Measurements from ENCODE around the gene SPATS2L. TPM values are rescaled to one million over a fixed set of nuclear protein-coding genes. Genes with fewer than 3 reads are reported as not detected.

The SPATS2L gene
- total RNA-seq = 10 to 100 TPM; 60.7 to 81.3 (median 61.3) TPM

DNA sequence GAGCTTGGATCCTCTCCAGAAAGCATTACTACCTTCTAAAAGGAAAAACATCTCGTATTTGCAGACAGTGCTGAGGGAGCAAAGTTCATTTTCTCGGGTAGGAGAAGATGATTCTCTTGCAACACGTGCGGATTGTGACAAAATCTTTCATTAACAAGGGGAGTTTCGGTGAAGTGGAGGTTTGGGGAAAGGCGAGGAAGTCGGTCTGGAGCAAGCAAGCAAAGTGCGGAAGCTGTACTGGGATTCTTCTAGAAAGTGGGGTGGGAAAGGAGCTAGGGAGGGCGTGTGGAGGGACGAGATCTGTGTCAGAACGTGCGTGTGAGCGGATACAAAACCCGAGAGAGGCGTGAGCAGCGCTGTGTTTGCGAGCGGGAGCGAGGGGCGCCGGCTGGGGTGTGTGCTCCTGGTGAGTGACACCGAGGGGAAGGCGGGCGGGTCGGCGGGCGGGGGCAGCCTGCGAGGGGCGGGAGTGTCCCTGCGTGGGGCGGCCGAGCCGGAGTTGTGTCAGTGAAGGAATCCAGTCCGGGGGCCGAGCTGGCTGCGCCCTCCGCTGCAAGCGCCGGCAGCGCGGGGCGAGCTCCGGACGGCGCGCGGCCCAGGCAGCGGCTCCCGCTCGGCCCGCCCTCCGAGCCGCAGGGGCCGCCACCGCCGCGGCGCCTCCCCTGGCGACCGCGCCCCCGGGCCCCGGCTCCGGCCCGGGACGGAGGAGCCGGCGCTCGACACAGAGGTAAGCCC, at the start of gene SPATS2L:
TSS of gene SPATS2L (plus strand) at position 498 of the 735 bp plus-strand sequence. CDS start 82,552 bp downstream, outside the sequence.
- intact Hi-C loops (cut with DNase I; ENCODE audit: low total_unique reads) = no loop called here
- no peak for TF ChIP-seq POLR2A (IDR thresholded peaks at IDR 0.05)
- TF ChIP-seq, protein P1, sequence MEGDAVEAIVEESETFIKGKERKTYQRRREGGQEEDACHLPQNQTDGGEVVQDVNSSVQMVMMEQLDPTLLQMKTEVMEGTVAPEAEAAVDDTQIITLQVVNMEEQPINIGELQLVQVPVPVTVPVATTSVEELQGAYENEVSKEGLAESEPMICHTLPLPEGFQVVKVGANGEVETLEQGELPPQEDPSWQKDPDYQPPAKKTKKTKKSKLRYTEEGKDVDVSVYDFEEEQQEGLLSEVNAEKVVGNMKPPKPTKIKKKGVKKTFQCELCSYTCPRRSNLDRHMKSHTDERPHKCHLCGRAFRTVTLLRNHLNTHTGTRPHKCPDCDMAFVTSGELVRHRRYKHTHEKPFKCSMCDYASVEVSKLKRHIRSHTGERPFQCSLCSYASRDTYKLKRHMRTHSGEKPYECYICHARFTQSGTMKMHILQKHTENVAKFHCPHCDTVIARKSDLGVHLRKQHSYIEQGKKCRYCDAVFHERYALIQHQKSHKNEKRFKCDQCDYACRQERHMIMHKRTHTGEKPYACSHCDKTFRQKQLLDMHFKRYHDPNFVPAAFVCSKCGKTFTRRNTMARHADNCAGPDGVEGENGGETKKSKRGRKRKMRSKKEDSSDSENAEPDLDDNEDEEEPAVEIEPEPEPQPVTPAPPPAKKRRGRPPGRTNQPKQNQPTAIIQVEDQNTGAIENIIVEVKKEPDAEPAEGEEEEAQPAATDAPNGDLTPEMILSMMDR (IDR thresholded peaks at IDR 0.05) = peak in 1 of 3 donors; percentile 28
- H3K4me3 ChIP-seq (ENCODE audit: low read depth, poor library complexity, severe bottlenecking) = peak within 1 kb of the TSS; percentile 97
- WGBS, 2 donors = 0 to 1% methylated on average over 35 of the region's 69 CpGs
- DNase-seq (ENCODE audit: low spot score in 2 of 2) = peak; percentile 64 to 96

DNA sequence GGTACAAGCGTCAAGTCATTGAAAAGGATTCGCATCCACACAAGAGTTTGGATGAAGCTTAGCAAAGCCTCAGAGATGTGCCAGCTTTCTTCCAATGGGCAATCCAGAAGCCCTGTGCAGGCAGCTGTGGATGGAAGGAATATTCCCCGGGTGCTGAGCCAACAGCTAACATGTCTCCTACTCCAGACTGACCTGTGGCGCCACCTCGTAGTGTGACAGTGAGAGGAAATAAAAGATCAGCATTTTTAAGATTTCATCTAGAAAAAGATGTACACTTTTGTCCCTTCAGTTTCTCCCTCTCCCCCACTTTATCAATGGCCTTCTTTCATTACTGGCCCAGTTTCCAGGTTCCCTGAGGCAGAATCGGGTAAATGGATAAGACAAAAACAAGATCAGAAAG, 48.9 kb upstream of the SPATS2L start:
- TF ChIP-seq POLR2A (IDR thresholded peaks at IDR 0.05) = no peak
- TF ChIP-seq, protein P1 (IDR thresholded peaks at IDR 0.05) = no peak
- DNase-seq (ENCODE audit: low spot score in 2 of 2) = no peak
- WGBS, 2 donors = 83 to 85% methylated on average over 6 of the region's 6 CpGs
- intact Hi-C loops (cut with DNase I; ENCODE audit: low total_unique reads) = no loop called here
- H3K4me3 ChIP-seq (ENCODE audit: low read depth, poor library complexity, severe bottlenecking) = no peak overlapping the region

GRCh38 chr2:200258081-200258480, 48.4 kb upstream of the SPATS2L start:
- DNase-seq (ENCODE audit: low spot score in 2 of 2) = no peak
- 79 to 82% methylated on average over 5 of the region's 5 CpGs for WGBS, 2 donors
- no peak overlapping the region for H3K4me3 ChIP-seq (ENCODE audit: low read depth, poor library complexity, severe bottlenecking)
- no peak for TF ChIP-seq POLR2A (IDR thresholded peaks at IDR 0.05)
- TF ChIP-seq, protein P1 (IDR thresholded peaks at IDR 0.05) = no peak
- intact Hi-C loops (cut with DNase I; ENCODE audit: low total_unique reads) = no loop called here

- TF ChIP-seq POLR2A (IDR thresholded peaks at IDR 0.05) = no peak
- WGBS, 2 donors = 37 to 41% methylated on average over 7 of the region's 7 CpGs
- intact Hi-C loops (cut with DNase I; ENCODE audit: low total_unique reads) = no loop called here
- no peak for DNase-seq (ENCODE audit: low spot score in 2 of 2)
- H3K4me3 ChIP-seq (ENCODE audit: low read depth, poor library complexity, severe bottlenecking) = no peak overlapping the region
Measured at GRCh38 chr2:200258881-200259576, 47.5 kb upstream of the SPATS2L start.

- intact Hi-C loops (cut with DNase I; ENCODE audit: low total_unique reads) = no loop called here
- WGBS, 2 donors = 52 to 72% methylated on average over 5 of the region's 5 CpGs
- TF ChIP-seq, protein P1 (IDR thresholded peaks at IDR 0.05) = no peak
- no peak for TF ChIP-seq POLR2A (IDR thresholded peaks at IDR 0.05)
- DNase-seq (ENCODE audit: low spot score in 2 of 2) = no peak
- H3K4me3 ChIP-seq (ENCODE audit: low read depth, poor library complexity, severe bottlenecking) = no peak overlapping the region
Measured at GRCh38 chr2:200259577-200259957, 46.9 kb upstream of the SPATS2L start.

GRCh38 chr2:200262047-200262446, 44.4 kb upstream of the SPATS2L start:
- no peak for DNase-seq (ENCODE audit: low spot score in 2 of 2)
- intact Hi-C loops (cut with DNase I; ENCODE audit: low total_unique reads) = no loop called here
- H3K4me3 ChIP-seq (ENCODE audit: low read depth, poor library complexity, severe bottlenecking) = no peak overlapping the region
- WGBS, 2 donors = 95 to 99% methylated on average over 2 of the region's 2 CpGs
- TF ChIP-seq, protein P1 (IDR thresholded peaks at IDR 0.05) = no peak
- TF ChIP-seq POLR2A (IDR thresholded peaks at IDR 0.05) = no peak

Data from lower leg skin (tissue), 4 donors.